Cardiac septum (tissue), 1 donor: ENCODE data around the gene INSM1. TPM values are rescaled to one million over a fixed set of nuclear protein-coding genes. Genes with fewer than 3 reads are reported as not detected.

ENCODE experiments used
- DNase-seq: peaks from one replicate; pipeline ENCODE4 v3.0.0-alpha.2; 2020; ENCODE audit warnings: low spot score
- intact Hi-C: fragments of 100-400 bp; cut with DNase I; formaldehyde crosslinking; loops from one replicate; pipeline ENCODE4 v1.14.0; 2022
- total RNA-seq: library from RNA; stranded (reverse); fragmentation: NEBNext Ultra II Directional; extraction: Animal tissue kit (Norgen Biotek cat#: 25700); gene quantifications from one replicate; pipeline ENCODE4 v1.2.1, GENCODE V29; 2021
- donor health status: DM: no; HTN: no; CAD: no.

Gene INSM1
- total RNA-seq, 1 donor from 2014 or later: not detected

- intact Hi-C loops: no loop called here
- DNase-seq: no peak
Observed at GRCh38 chr20:20413810-20414281, 45.9 kb downstream of the INSM1 start.

GRCh38 chr20:20414640-20415220 is 46.8 kb downstream of the INSM1 start:
- intact Hi-C loops: no loop called here
- no peak for DNase-seq

GRCh38 chr20:20415321-20415720 is 47.4 kb downstream of the INSM1 start:
- intact Hi-C loops: no loop called here
- no peak for DNase-seq

- intact Hi-C loops: no loop called here
Observed at GRCh38 chr20:20417876-20418676, 50.2 kb downstream of the INSM1 start.

More at GRCh38 chr20:20417876-20418676, 50.2 kb downstream of the INSM1 start:
- DNase-seq: no peak
